ENCODE data around the gene ARHGEF16. TPM values are rescaled to one million over a fixed set of nuclear protein-coding genes. Genes with fewer than 3 reads are reported as not detected.
A peak's percentile ranks its signal among the peaks of the same experiment; 100 is the strongest.

Gene ARHGEF16
- total RNA-seq, 1 donor from 2014 or later = not detected

DNA sequence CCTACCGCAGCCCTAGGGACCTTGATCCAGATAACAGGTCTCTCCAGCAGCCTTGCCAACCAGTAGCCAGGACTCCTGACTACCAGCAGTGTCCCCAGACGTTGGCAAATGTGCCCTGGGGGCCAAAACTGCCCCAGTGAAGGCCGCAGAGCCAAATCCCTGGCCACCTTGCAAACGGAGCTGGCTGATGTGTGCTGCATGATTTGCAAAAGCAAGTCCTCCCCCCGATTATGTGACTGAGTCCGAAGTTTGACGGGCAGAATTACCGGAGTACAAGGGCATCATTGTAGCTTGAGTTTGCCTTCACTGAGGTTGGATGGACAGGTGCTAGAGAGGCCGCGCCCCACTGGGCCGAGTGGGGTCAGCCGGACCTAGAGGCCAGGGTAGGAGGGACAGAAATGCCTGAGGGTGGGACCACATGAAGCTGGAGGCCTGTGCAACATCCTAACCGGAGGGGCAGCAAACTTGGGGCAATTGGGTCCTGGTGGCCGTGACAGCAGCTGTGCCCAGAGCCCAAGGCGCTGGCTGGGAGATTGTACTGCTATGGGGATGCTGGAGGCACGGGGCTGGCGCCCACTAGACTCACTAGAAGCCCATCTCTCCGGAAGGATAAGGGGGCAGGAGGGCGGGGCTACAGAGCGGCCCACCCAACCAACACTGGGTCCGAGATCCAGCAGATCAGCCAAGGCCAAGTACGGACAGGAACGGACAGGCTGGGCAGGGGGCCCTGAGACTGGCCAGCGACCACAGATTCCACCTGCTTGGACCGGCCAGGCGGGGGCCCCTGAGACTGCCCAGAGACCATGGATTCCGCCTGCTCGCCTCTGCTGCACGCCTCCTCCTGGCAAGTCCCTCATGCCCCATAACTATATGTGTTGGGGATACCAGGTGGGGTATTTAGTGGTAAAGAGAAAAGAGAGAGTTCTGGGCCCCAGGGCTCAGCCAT, 2.8 kb downstream of the ARHGEF16 start:
- H3K9me3 ChIP-seq = no peaks in the 10 kb centered on the region
- H3K4me3 ChIP-seq = no peak overlapping the region
- TF ChIP-seq, protein P1, sequence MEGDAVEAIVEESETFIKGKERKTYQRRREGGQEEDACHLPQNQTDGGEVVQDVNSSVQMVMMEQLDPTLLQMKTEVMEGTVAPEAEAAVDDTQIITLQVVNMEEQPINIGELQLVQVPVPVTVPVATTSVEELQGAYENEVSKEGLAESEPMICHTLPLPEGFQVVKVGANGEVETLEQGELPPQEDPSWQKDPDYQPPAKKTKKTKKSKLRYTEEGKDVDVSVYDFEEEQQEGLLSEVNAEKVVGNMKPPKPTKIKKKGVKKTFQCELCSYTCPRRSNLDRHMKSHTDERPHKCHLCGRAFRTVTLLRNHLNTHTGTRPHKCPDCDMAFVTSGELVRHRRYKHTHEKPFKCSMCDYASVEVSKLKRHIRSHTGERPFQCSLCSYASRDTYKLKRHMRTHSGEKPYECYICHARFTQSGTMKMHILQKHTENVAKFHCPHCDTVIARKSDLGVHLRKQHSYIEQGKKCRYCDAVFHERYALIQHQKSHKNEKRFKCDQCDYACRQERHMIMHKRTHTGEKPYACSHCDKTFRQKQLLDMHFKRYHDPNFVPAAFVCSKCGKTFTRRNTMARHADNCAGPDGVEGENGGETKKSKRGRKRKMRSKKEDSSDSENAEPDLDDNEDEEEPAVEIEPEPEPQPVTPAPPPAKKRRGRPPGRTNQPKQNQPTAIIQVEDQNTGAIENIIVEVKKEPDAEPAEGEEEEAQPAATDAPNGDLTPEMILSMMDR (IDR thresholded peaks at IDR 0.05) = no peak
- no peak for DNase-seq (ENCODE audit: low spot score in 2 of 2)
- H3K36me3 ChIP-seq = no peaks in the 10 kb centered on the region
- H3K27ac ChIP-seq = no peak overlapping the region
- peaks cover 7 to 9% of the 10 kb centered on the region in 2 donors for H3K4me1 ChIP-seq
- intact Hi-C loops (cut with DNase I) = no loop called here
- H3K27me3 ChIP-seq = no peaks in the 10 kb centered on the region

DNA sequence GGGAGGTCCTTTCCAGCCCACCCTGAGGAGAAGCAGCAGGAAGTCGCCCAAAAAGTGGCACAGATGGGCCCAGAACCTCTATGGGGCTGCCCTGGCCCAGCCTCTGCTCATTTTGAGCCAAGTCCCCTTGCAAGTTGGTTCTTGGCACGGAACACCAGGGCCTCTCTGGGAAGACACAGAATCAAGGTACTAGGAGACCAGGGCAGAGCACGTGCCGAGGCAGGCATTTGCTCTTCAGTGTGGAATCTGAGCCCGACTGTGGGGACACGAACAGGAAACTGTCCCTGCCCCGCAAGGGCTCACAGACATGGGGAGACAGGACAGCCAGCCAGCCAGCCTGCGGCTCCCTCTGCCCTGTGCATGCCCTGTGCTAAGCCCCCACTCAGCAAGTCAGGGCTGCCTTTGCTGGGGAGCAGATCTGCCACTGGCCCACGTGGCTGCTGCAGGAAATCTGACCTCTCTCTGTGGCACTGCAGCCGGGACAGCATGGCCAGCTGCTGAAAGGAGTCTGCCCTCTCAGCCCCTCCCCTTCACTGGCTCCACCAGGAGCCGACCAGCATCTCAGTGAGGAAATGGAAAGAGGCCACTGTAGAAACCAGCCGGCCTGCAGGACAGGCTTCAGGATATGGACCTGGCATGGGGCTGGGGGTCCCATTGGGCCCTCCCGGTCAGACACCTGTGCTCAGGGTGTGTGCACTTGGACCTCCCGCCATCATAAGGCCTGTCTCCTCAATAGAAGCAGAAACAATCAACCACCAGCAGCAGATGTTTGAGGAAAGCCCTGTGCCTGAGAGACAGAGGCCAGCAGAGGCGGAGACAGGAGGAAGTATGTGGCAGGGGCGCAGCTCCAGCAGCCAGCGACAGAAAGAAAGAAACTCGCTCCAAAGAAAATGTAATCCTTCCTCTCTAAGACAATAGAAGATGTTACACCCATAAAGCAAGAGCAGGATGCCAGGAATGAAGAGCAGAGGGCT, 3.7 kb downstream of the ARHGEF16 start:
- intact Hi-C loops (cut with DNase I) = no loop called here
- Histone ChIP-seq H3K4me3 (no peak overlapping the region), H3K9me3 (no peaks in the 10 kb centered on the region), H3K27me3 (no peaks in the 10 kb centered on the region), H3K27ac (no peak overlapping the region), H3K36me3 (no peaks in the 10 kb centered on the region), H3K4me1 (peaks cover 7 to 9% of the 10 kb centered on the region in 2 donors)
- no peak for DNase-seq (ENCODE audit: low spot score in 2 of 2)
- TF ChIP-seq, protein P1 (IDR thresholded peaks at IDR 0.05) = no peak

DNA sequence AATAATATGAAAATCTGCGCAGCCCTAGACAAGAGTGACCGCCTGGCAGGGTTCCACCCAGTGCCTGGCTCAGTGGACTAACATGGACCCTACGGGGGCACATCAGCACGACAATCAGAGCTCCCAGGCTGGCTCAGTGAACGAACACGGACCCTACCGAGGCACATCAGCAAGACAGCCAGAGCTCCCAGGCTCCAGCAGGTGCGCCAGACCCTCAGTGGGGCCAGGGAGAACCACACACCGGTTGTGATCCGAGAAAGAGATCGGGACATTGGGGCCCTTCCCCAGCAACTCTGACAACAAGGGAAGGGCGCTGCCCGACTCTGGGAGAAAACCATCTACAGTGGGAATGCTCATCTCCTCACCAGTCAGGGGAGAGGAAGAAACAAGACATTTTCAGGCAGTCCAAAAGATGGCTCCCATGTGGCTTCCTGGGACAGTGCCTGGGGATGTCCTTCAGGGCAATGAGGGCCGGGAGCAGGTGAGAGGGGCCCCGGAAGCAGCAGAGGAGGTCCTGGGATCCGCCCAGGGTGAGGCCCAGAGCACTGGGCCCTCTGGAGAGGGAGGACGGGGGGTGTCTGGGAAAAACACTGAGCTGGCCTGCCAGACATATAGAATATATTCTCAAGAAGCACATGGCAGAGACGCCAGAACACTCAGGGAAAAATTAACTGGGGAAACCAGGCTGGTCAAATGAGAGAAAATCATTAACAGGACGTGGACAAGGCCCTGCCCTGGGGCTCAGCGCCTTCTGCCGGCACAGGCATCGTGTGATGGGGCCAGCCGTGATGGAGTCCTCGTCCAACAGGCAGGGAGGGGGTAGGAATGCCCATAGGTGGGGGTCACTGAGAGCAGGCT, 4.8 kb downstream of the ARHGEF16 start:
- Histone ChIP-seq H3K4me3 (no peak overlapping the region), H3K27ac (no peak overlapping the region), H3K4me1 (peaks cover 3 to 5% of the 10 kb centered on the region in 2 donors), H3K9me3 (no peaks in the 10 kb centered on the region), H3K36me3 (no peaks in the 10 kb centered on the region), H3K27me3 (no peaks in the 10 kb centered on the region)
- intact Hi-C loops (cut with DNase I) = no loop called here
- TF ChIP-seq, protein P1 (IDR thresholded peaks at IDR 0.05) = no peak
- no peak for DNase-seq (ENCODE audit: low spot score in 2 of 2)

DNA sequence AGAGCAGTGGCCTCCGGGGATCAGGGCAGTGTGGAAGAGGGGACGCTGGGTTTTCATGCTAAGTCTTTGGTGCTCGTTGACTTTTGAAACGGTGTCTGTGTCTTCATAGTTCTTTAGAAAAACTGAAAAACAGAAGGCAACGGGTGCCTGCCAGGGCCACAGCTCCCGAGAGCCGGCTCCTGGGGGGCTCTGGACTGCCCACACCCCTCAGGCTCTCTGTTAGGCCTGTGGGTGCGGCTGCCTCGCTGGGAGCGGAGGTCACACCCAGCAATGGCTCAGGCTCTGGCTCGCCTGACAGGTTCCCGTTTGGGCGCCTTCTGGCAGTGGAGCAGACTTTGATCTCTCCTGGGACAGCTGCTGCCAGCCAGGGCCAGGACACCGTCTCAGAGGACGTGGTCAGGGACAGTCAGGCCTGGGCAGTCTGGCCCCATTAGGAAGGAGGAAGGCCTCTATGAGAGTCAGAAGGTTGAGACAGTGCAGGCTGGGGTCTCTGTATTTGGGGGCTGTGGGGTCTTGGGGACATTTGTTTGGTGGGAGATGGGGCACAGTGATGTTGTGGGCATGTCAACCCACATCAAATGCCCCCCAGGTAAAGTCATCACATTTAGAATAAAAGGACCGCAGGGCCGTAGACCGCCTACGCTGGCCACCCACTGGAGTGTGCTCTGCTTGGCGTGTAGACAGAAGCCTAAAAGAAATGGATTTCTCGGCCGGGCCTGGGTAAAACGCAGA, 5.6 kb downstream of the ARHGEF16 start:
- peak overlapping the region in 1 of 2 donors; percentile 40 for H3K27ac ChIP-seq
- intact Hi-C loops (cut with DNase I) = no loop called here
- no peaks in the 10 kb centered on the region for H3K9me3 ChIP-seq
- no peak for DNase-seq (ENCODE audit: low spot score in 2 of 2)
- no peak overlapping the region for H3K4me3 ChIP-seq
- no peaks in the 10 kb centered on the region for H3K4me1 ChIP-seq
- H3K36me3 ChIP-seq = no peaks in the 10 kb centered on the region
- H3K27me3 ChIP-seq = no peaks in the 10 kb centered on the region
- TF ChIP-seq, protein P1 (IDR thresholded peaks at IDR 0.05) = no peak
